Heart left ventricle (tissue), 16 donors: ENCODE results near the gene TMEM8B. TPM values are rescaled to one million over a fixed set of nuclear protein-coding genes. Genes with fewer than 3 reads are reported as not detected.

Source experiments
- ATAC-seq, 4 donors: fragments of 200-7000 bp; cut with Tn5 transposase; one replicate each; pipeline ENCODE4 v1.9.1; 2020 to 2022; ENCODE audit warnings: moderate library complexity in 4 of 4, mild to moderate bottlenecking in 3 of 4, moderate number of reproducible peaks in 1 of 4
- DNase-seq, 5 donors: peaks; one replicate each; pipeline ENCODE4 v3.0.0-alpha.2; 2020
- H3K27ac ChIP-seq, 12 donors: fragments of 200-600 bp; sonication (generic) in 4 of 12; one replicate each; pipeline versions ENCODE4 v1.5.0 to v1.8.0; 2016 to 2022; ENCODE audit warnings: mild to moderate bottlenecking in 2 of 12
- H3K27me3 ChIP-seq, 9 donors: fragments of 200-600 bp; sonication (generic) in 2 of 9; one replicate each; pipeline versions ENCODE4 v1.5.1 to v1.8.0; 2016 to 2022; ENCODE audit warnings: mild to moderate bottlenecking in 3 of 9
- H3K36me3 ChIP-seq, 9 donors: fragments of 200-600 bp; sonication (generic) in 2 of 9; one replicate each; pipeline versions ENCODE4 v1.5.0 to v1.8.0; 2018 to 2022; ENCODE audit warnings: mild to moderate bottlenecking in 2 of 9
- H3K4me1 ChIP-seq, 12 donors: fragments of 200-600 bp; sonication (generic) in 4 of 12; one replicate each; pipeline versions ENCODE4 v1.5.0 to v1.8.0; 2016 to 2022; ENCODE audit warnings: mild to moderate bottlenecking in 3 of 12
- H3K4me3 ChIP-seq, 12 donors: fragments of 200-600 bp; sonication (generic) in 4 of 12; one replicate each; pipeline versions ENCODE4 v1.5.0 to v1.8.0; 2017 to 2022; ENCODE audit warnings: mild to moderate bottlenecking in 9 of 12, moderate library complexity in 4 of 12
- H3K9me3 ChIP-seq, 12 donors: fragments of 200-600 bp; sonication (generic) in 4 of 12; one replicate each; pipeline versions ENCODE4 v1.5.0 to v1.8.0; 2016 to 2022; ENCODE audit warnings: mild to moderate bottlenecking in 1 of 12
- POLR2A ChIP-seq, 2 donors: fragments of 450-650 bp; IDR thresholded peaks; one replicate each; pipeline ENCODE4 v1.6.1; 2017; ENCODE audit warnings: antibody characterized with exemption in 2 of 2, mild to moderate bottlenecking in 2 of 2, moderate library complexity in 2 of 2
- WGBS, 4 donors: extraction: QIAGEN DNeasy Blood & Tissue Kit in 2 of 4; methylation state at CpG; one replicate each; pipeline versions ENCODE4 v1.1.5 to v1.1.7; 2013 to 2018; 5-methylcytosine and 5-hydroxymethylcytosine counted together
- intact Hi-C, 10 donors: fragments of 100-400 bp; cut with DNase I; formaldehyde crosslinking; loops; one replicate each; pipeline versions ENCODE4 v1.11.1 to v1.14.2; 2022
- polyA plus RNA-seq, 2 donors: library from polyadenylated mRNA; stranded (reverse); fragments of 200-250 nt; gene quantifications; one replicate each; pipeline ENCODE4 v1.2.3, GENCODE V29; 2013
- total RNA-seq, 9 donors: library from RNA; depleted of rRNA in 2 of 9; stranded (reverse); fragments of >200 nt in 2 of 9; fragmentation: NEBNext Ultra II Directional in 3 of 9; extraction: Animal tissue kit (Norgen Biotek cat#: 25700) in 3 of 9; gene quantifications; one replicate each; pipeline versions ENCODE4 v1.1.0 to v1.2.4, GENCODE V29; 2016 to 2023
- TF ChIP-seq, protein P1 (sequence below), 12 donors: fragments of 200-600 bp; sonication (generic) in 4 of 12; IDR thresholded peaks; one replicate each; pipeline versions ENCODE4 v1.5.0 to v1.8.0; 2018 to 2022; ENCODE audit warnings: antibody characterized with exemption in 12 of 12, mild to moderate bottlenecking in 5 of 12
- donor health status: ischemic (EF 13 %, LVEDD 7.1; RV severe dilation, severe dysfunction).
- donor health status: healthy with polysubstance abuse.
- donor health status: DM: no; HTN: yes; CAD: no.
- donor health status: DM: no; HTN: no; CAD: no.
- donor health status: ischemic (EF 25% LVEDD 6.9; RV normal size, moderate dysfunction).
- donor health status: ischemic (EF 25% LVEDD 5.7; RV mildly dilated, moderate dysfunction).
- donor health status: healthy.
- donor health status: DM: yes; HTN: yes; CAD: no.
- donor health status: ischemic (EF 35%, LVEDD 5.7; RV mildly dilated, moderate dysfunction).
- donor health status: nonischemic (EF 11% LVEDD 7.7; RV severe dilation, severe dysfunction).
- donor health status: DM: yes; HTN: yes; CAD: no.
- donor health status: PGD.
- donor health status: ischemic (EF 29% LVEDD 5.4; RV normal size, mild dysfunction).
- donor health status: nonischemic (EF 23%, LVEDD 6.1; RV moderate dilation, normal function).

Gene TMEM8B
- total and polyA plus RNA-seq, 11 donors = 7.9 to 21.4 (median 17.9) TPM

DNA sequence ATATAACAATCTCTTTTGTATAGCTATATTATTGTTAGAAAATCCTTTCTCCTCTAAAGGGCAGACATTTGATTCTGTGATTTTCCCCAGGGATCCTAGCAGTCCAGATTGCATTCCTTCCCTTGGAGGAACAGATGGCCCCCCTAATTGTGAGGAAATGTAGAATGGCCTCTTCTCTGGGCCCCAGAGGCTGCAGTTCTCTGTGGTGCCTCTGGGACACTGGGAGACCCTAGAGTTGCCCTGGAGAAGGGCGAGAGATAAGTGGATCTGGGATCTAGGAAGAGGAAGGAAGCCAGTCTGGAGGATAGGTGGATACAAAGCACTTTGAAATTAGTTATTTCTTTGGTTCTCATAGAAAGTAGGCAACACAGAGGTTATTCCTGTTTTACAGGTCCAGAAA lies 12.3 kb upstream of the TMEM8B start:
- Histone ChIP-seq H3K36me3 (no peaks in the 10 kb centered on the region), H3K4me3 (no peak overlapping the region), H3K4me1 (peaks cover 5 to 33% (median 23%) of the 10 kb centered on the region in 12 donors), H3K27ac (no peak overlapping the region), H3K27me3 (no peaks in the 10 kb centered on the region), H3K9me3 (no peaks in the 10 kb centered on the region)
- TF ChIP-seq, protein P1, sequence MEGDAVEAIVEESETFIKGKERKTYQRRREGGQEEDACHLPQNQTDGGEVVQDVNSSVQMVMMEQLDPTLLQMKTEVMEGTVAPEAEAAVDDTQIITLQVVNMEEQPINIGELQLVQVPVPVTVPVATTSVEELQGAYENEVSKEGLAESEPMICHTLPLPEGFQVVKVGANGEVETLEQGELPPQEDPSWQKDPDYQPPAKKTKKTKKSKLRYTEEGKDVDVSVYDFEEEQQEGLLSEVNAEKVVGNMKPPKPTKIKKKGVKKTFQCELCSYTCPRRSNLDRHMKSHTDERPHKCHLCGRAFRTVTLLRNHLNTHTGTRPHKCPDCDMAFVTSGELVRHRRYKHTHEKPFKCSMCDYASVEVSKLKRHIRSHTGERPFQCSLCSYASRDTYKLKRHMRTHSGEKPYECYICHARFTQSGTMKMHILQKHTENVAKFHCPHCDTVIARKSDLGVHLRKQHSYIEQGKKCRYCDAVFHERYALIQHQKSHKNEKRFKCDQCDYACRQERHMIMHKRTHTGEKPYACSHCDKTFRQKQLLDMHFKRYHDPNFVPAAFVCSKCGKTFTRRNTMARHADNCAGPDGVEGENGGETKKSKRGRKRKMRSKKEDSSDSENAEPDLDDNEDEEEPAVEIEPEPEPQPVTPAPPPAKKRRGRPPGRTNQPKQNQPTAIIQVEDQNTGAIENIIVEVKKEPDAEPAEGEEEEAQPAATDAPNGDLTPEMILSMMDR (IDR thresholded peaks at IDR 0.05) = no peak
- TF ChIP-seq POLR2A (IDR thresholded peaks at IDR 0.05) = no peak
- ATAC-seq (no peak), DNase-seq (no peak)
- intact Hi-C loops = loop anchor here in 2 of 10 donors (10.0 kb wide), 2 partner anchors 62 to 162 kb away; partner anchors contain the start of genes CCDC107 (in 1 of the 2), MSMP (in 1 of the 2), RMRP (in 1 of the 2) and SIT1 (in 1 of the 2)
- WGBS, 4 donors = 43 to 90% (median 62%) methylated on average over 1 of the region's 1 CpG

DNA sequence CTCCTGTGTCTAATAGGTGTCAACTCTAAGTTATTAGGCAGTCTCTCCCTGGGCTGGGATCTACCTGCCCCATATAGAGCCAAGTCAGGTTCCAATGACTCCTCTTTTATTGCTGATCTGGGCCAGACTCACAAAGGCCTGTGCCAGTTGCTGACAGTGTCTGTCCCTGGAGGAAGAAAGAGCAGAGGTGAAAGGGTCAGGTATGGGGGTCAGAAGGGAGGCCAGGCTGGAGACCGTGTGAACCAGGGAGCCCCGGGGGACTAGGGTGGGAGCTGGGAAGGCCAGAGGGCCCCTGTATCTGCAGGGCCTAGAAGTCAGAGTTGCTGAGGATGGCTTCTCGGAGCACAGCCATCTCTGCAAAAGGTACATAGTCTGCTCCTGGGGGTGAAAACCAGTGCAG lies 10.7 kb upstream of the TMEM8B start:
- no peaks in the 10 kb centered on the region for H3K36me3 ChIP-seq
- H3K9me3 ChIP-seq = no peaks in the 10 kb centered on the region
- H3K27me3 ChIP-seq = no peaks in the 10 kb centered on the region
- ATAC-seq = no peak
- TF ChIP-seq, protein P1 (IDR thresholded peaks at IDR 0.05) = no peak
- no peak for TF ChIP-seq POLR2A (IDR thresholded peaks at IDR 0.05)
- intact Hi-C loops = loop anchor here in 2 of 10 donors (10.0 kb wide), 2 partner anchors 64 to 164 kb away; partner anchors contain the start of genes CCDC107 (in 1 of the 2), MSMP (in 1 of the 2), RMRP (in 1 of the 2) and SIT1 (in 1 of the 2)
- no peak overlapping the region for H3K4me3 ChIP-seq
- WGBS, 4 donors = 71 to 93% (median 88%) methylated on average over 3 of the region's 3 CpGs
- peaks cover 0 to 18% (median 13%) of the 10 kb centered on the region in 12 donors for H3K4me1 ChIP-seq
- DNase-seq = no peak
- no peak overlapping the region for H3K27ac ChIP-seq

DNA sequence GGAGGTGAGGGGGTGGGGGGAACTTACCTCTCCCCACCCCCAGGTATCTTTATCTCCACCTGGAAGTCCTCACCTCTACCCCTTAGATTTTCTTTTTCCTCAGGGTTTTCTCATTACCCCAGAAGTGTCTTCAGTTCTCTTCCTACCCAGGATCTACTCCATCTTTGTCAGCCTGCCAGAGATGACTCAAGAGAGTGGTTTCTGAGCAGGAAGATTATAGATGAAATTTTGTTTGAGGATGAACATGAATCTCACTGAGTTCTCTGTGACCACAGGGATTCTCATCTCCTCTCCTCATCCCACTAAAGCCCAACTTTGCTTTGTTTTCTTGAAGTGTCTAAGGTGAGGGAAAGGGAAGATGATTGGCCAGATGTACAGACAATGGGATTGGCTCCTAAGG lies 9.0 kb upstream of the TMEM8B start:
- Histone ChIP-seq H3K4me1 (peaks cover 0 to 8% (median 0%) of the 10 kb centered on the region in 12 donors), H3K27me3 (no peaks in the 10 kb centered on the region), H3K36me3 (no peaks in the 10 kb centered on the region), H3K27ac (no peak overlapping the region), H3K9me3 (no peaks in the 10 kb centered on the region), H3K4me3 (no peak overlapping the region)
- intact Hi-C loops = loop anchor here in 1 of 10 donors (10.0 kb wide), 1 partner anchor 165 kb away; the partner anchor contains the start of genes CCDC107, RMRP and SIT1
- TF ChIP-seq POLR2A (IDR thresholded peaks at IDR 0.05) = no peak
- TF ChIP-seq, protein P1 (IDR thresholded peaks at IDR 0.05) = no peak
- DNase-seq (no peak), ATAC-seq (no peak)

DNA sequence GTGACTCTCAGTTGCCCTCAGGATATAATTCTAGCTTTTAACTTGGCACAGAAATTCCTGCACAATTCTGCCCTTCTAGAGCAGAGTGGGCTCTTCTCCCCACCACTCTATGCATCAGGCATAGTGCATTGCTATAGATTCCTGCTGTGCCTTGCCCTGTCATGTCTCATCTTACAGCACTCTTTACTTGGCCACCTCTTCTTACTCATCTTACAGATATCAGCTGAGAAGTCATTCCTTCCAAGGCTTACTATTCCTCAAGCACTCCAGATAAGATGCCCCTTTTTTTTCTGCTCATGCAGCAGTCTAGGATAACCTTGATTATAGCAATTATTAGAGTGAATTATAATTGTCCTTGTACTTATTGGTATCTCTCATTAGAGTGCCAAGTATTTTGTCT lies 6.1 kb upstream of the TMEM8B start:
- intact Hi-C loops = loop anchor here in 1 of 10 donors (10.0 kb wide), 1 partner anchor 168 kb away; the partner anchor contains the start of genes CCDC107, RMRP and SIT1
- no peaks in the 10 kb centered on the region for H3K36me3 ChIP-seq
- no peaks in the 10 kb centered on the region for H3K9me3 ChIP-seq
- H3K27ac ChIP-seq = no peak overlapping the region
- DNase-seq (no peak), ATAC-seq (no peak)
- peaks cover 0 to 7% (median 0%) of the 10 kb centered on the region in 12 donors for H3K4me1 ChIP-seq
- no peak overlapping the region for H3K4me3 ChIP-seq
- no peaks in the 10 kb centered on the region for H3K27me3 ChIP-seq
- no peak for TF ChIP-seq POLR2A (IDR thresholded peaks at IDR 0.05)
